NCI-H128 (cell line): Measurements from ENCODE around the gene BACH2.

Experiments used
- DNase-seq: peaks from one replicate; lab custom pipeline; 2025; ENCODE audit not compliant: unreplicated experiment; lab: John Stamatoyannopoulos, UW

Gene BACH2

GRCh38 chr6:90241229-90241880 lies 55.3 kb downstream of the BACH2 start:
- no peak for DNase-seq

GRCh38 chr6:90238496-90239266 lies 58.0 kb downstream of the BACH2 start:
- no peak for DNase-seq

GRCh38 chr6:90237350-90237990 lies 59.2 kb downstream of the BACH2 start:
- DNase-seq, result no peak

- DNase-seq, result no peak
Observed at GRCh38 chr6:90233994-90234393, 62.6 kb downstream of the BACH2 start.

- no peak for DNase-seq
Observed at GRCh38 chr6:90233213-90233612, 63.4 kb downstream of the BACH2 start.

GRCh38 chr6:90231798-90232197 lies 64.8 kb downstream of the BACH2 start:
- no peak for DNase-seq

GRCh38 chr6:90231308-90231707 lies 65.3 kb downstream of the BACH2 start:
- DNase-seq, result no peak

- DNase-seq, result no peak
Observed at GRCh38 chr6:90230548-90231215, 66.0 kb downstream of the BACH2 start.

GRCh38 chr6:90229331-90230010 lies 67.2 kb downstream of the BACH2 start:
- no peak for DNase-seq

GRCh38 chr6:90227673-90228072 lies 69.0 kb downstream of the BACH2 start:
- DNase-seq, result no peak

- no peak for DNase-seq
Observed at GRCh38 chr6:90227213-90227612, 69.4 kb downstream of the BACH2 start.

GRCh38 chr6:90226257-90226656 lies 70.4 kb downstream of the BACH2 start:
- no peak for DNase-seq

GRCh38 chr6:90224196-90224595 lies 72.4 kb downstream of the BACH2 start:
- DNase-seq, result no peak

- DNase-seq, result no peak
Observed at GRCh38 chr6:90222724-90223198, 73.9 kb downstream of the BACH2 start.

- DNase-seq, result no peak
Observed at GRCh38 chr6:90222008-90222407, 74.6 kb downstream of the BACH2 start.

GRCh38 chr6:90221403-90221802 lies 75.2 kb downstream of the BACH2 start:
- DNase-seq, result no peak

GRCh38 chr6:90220273-90220672 lies 76.4 kb downstream of the BACH2 start:
- no peak for DNase-seq

- DNase-seq, result peak; percentile 57
Observed at GRCh38 chr6:90219209-90219985, 77.2 kb downstream of the BACH2 start.

GRCh38 chr6:90218959-90219208 lies 77.8 kb downstream of the BACH2 start:
- DNase-seq, result no peak

GRCh38 chr6:90217506-90218127 lies 79.0 kb downstream of the BACH2 start:
- no peak for DNase-seq
